ENCODE data around the gene DNER.

DNER gene

GRCh38 chr2:229601396-229601795 is 113.0 kb downstream of the DNER start:
- TF ChIP-seq CTCF (IDR thresholded peaks at IDR 0.05; ENCODE audit: control insufficient read depth, insufficient read depth, low read depth, low read length, missing control alignments): no peak
- no peak overlapping the region for H3K4me3 ChIP-seq (ENCODE audit: control insufficient read depth, low read depth, low read length)
- DNase-seq (ENCODE audit: low read depth): no peak

- TF ChIP-seq CTCF (IDR thresholded peaks at IDR 0.05; ENCODE audit: control insufficient read depth, insufficient read depth, low read depth, low read length, missing control alignments): no peak
- no peak overlapping the region for H3K4me3 ChIP-seq (ENCODE audit: control insufficient read depth, low read depth, low read length)
- DNase-seq (ENCODE audit: low read depth): no peak
These were observed 116.1 kb downstream of the DNER start for GRCh38 chr2:229598227-229598626.

- DNase-seq (ENCODE audit: low read depth): no peak
- no peak overlapping the region for H3K4me3 ChIP-seq (ENCODE audit: control insufficient read depth, low read depth, low read length)
- no peak for TF ChIP-seq CTCF (IDR thresholded peaks at IDR 0.05; ENCODE audit: control insufficient read depth, insufficient read depth, low read depth, low read length, missing control alignments)
These were observed 117.6 kb downstream of the DNER start for GRCh38 chr2:229596796-229597195.

GRCh38 chr2:229591611-229592010 is 122.7 kb downstream of the DNER start:
- no peak overlapping the region for H3K4me3 ChIP-seq (ENCODE audit: control insufficient read depth, low read depth, low read length)
- TF ChIP-seq CTCF (IDR thresholded peaks at IDR 0.05; ENCODE audit: control insufficient read depth, insufficient read depth, low read depth, low read length, missing control alignments): no peak
- DNase-seq (ENCODE audit: low read depth): no peak

- TF ChIP-seq CTCF (IDR thresholded peaks at IDR 0.05; ENCODE audit: control insufficient read depth, insufficient read depth, low read depth, low read length, missing control alignments): peak; percentile 92
- peak; percentile 46 for DNase-seq (ENCODE audit: low read depth)
- H3K4me3 ChIP-seq (ENCODE audit: control insufficient read depth, low read depth, low read length): peak overlapping the region; percentile 7; the same call in 1 of the 2 replicates
These were observed 127.3 kb downstream of the DNER start for GRCh38 chr2:229586746-229587705.

- no peak overlapping the region for H3K4me3 ChIP-seq (ENCODE audit: control insufficient read depth, low read depth, low read length)
- no peak for TF ChIP-seq CTCF (IDR thresholded peaks at IDR 0.05; ENCODE audit: control insufficient read depth, insufficient read depth, low read depth, low read length, missing control alignments)
- DNase-seq (ENCODE audit: low read depth): no peak
These were observed 128.3 kb downstream of the DNER start for GRCh38 chr2:229586012-229586411.
